Nucleus accumbens (tissue), 56 donors: ENCODE data around the gene MPZ.
"Not testable (repeated sequence)": the region's sequence is repeated elsewhere in the genome, so short reads cannot be mapped to it uniquely, and the experiment has no call there.

ENCODE experiments used
- DNase-seq, 56 donors: peaks; one replicate each; lab custom pipeline; 2025; lab: John Stamatoyannopoulos, UW

The MPZ gene

GRCh38 chr1:161258439-161259344 lies 51.1 kb downstream of the MPZ start, which contains the start of gene PCP4L1:
TSS of gene PCP4L1 (plus strand) at chr1:161258745. CDS start at chr1:161258975, 230 bp downstream.
- peak in 53 of 56 donors; percentile 10 to 88 (median 61) for DNase-seq

- DNase-seq = not testable (repeated sequence)
Measured at GRCh38 chr1:161257109-161257508, 52.7 kb downstream of the MPZ start.

- DNase-seq = not testable (repeated sequence)
Measured at GRCh38 chr1:161255955-161256520, 53.7 kb downstream of the MPZ start.

GRCh38 chr1:161255302-161255701 lies 54.5 kb downstream of the MPZ start:
- DNase-seq = not testable (repeated sequence)
